NCI-H1436 (cell line): Measurements from ENCODE around the gene ENTREP3.

ENCODE experiments used
- DNase-seq: peaks from one replicate; lab custom pipeline; 2025; lab: John Stamatoyannopoulos, UW

ENTREP3 gene

DNA sequence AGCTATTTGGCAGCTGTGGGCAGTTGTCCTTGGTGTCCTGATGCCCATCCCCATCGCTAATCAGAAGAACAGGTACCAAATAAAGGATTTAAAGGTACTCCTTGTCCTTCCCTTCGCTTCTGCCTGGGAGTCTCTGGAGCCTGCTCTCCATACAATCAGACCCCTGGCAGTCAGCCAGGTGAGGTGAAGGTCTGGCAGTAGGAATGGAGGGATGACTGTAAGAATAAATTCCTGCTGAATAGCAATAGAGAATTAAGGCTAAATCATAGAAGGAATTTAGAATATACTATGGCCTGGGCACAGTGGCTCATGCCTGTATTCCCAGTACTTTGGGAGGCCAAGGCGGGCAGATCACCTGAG lies 56.8 kb downstream of the ENTREP3 start:
- DNase-seq: no peak

DNA sequence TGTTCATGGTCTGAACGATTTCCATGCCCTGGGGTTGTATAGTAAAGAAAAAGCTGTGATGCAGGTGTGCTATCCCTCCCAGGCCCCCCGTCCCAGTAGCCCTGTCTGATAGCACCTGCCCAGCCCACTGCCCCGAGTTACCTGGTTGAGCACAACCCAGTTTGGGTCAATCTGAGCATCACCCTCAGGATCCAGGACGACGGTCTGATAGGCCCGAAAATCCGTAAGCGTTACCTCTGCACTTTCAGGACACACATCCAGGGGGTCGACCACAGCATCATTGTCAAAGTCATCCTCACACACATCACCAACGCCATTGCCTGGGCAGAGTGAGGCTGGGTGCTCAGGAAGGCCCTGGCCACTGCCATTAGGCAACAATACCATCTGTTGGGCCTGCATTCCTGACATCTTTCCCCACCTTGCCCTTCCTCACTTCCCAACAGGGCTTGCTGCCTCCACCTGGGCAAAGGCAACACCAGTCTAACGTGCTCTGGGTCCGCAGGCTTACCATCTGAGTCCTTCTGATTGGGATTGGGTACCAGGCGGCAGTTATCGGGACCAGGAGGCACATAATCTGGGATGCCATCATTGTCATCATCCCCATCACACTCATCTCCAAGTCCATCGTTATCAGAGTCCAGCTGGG lies 57.3 kb downstream of the ENTREP3 start:
- DNase-seq: no peak
